Keratinocyte (primary cell): ENCODE results near the gene GLT6D1. TPM values are rescaled to one million over a fixed set of nuclear protein-coding genes. Genes with fewer than 3 reads are reported as not detected.

ENCODE experiments used
- DNase-seq: peaks from one replicate; pipeline ENCODE4 v3.0.0-alpha.2; 2011; ENCODE audit warnings: low read depth, missing footprints, low spot score
- FAIRE-seq: peaks from 2 replicates; lab custom pipeline; 2011; peaks lifted over from hg19 to GRCh38; lab: Jason Lieb, UNC
- H2AFZ ChIP-seq: 2 replicates; pipeline ENCODE4 v1.6.0; 2012; ENCODE audit warnings: low read length, control low read depth, inconsistent platforms; ENCODE audit not compliant: control insufficient read depth
- H3K27ac ChIP-seq: 2 replicates; pipeline ENCODE4 v1.5.1; 2011; ENCODE audit warnings: low read length; ENCODE audit not compliant: control insufficient read depth, insufficient read depth
- H3K27me3 ChIP-seq: 3 replicates; pipeline ENCODE4 v1.6.0; 2011; ENCODE audit warnings: low read length; ENCODE audit not compliant: control insufficient read depth, insufficient read depth; ENCODE audit errors: extremely low read depth
- H3K36me3 ChIP-seq, 2 experiments: 2 replicates in 1 of 2; 3 replicates in 1 of 2; pipeline ENCODE4 v1.5.1; 2011; ENCODE audit warnings: low read length in 2 of 2, mild to moderate bottlenecking in 1 of 2; ENCODE audit not compliant: control insufficient read depth in 2 of 2, insufficient read depth in 2 of 2; ENCODE audit errors: extremely low read depth in 1 of 2
- H3K4me1 ChIP-seq: 3 replicates; pipeline ENCODE4 v1.5.1; 2011; ENCODE audit warnings: low read length; ENCODE audit not compliant: control insufficient read depth, insufficient read depth; ENCODE audit errors: extremely low read depth
- H3K4me2 ChIP-seq: 3 replicates; pipeline ENCODE4 v1.6.0; 2011; ENCODE audit warnings: low read depth, low read length; ENCODE audit not compliant: control insufficient read depth, insufficient read depth; ENCODE audit errors: extremely low read depth
- H3K4me3 ChIP-seq, 3 experiments: fragments of 200-600 bp in 1 of 3; sonication (generic) in 1 of 3; 2 replicates in 2 of 3; 3 replicates in 1 of 3; pipeline ENCODE4 v1.5.1; 2011 to 2016; ENCODE audit warnings: low read length in 3 of 3, mild to moderate bottlenecking in 3 of 3, control low read depth in 2 of 3, inconsistent platforms in 1 of 3, low read depth in 1 of 3, mixed read lengths in 1 of 3, mixed run types in 1 of 3, moderate library complexity in 1 of 3; ENCODE audit not compliant: control insufficient read depth in 2 of 3, insufficient read depth in 2 of 3; ENCODE audit errors: extremely low read depth in 1 of 3
- H3K79me2 ChIP-seq: 2 replicates; pipeline ENCODE4 v1.6.0; 2012; ENCODE audit warnings: low read length; ENCODE audit not compliant: control insufficient read depth, insufficient read depth
- H3K9ac ChIP-seq: 3 replicates; pipeline ENCODE4 v1.6.0; 2011; ENCODE audit warnings: low read length; ENCODE audit not compliant: control insufficient read depth, insufficient read depth; ENCODE audit errors: extremely low read depth
- H3K9me1 ChIP-seq: 3 replicates; pipeline ENCODE4 v1.6.0; 2011; ENCODE audit warnings: low read length; ENCODE audit not compliant: control insufficient read depth, insufficient read depth; ENCODE audit errors: extremely low read depth
- H3K9me3 ChIP-seq: 2 replicates; pipeline ENCODE4 v1.5.1; 2012; ENCODE audit warnings: low read depth, low read length; ENCODE audit not compliant: control insufficient read depth
- H4K20me1 ChIP-seq: 3 replicates; pipeline ENCODE4 v1.6.0; 2011; ENCODE audit warnings: low read length; ENCODE audit not compliant: control insufficient read depth, insufficient read depth; ENCODE audit errors: extremely low read depth
- EZH2 ChIP-seq: IDR thresholded peaks from one replicate; pipeline ENCODE4 v1.6.1; 2012; ENCODE audit warnings: inconsistent platforms, mild to moderate bottlenecking, low read length, moderate library complexity
- dilution Hi-C: fragments of 300-500 bp; cut with MboI; formaldehyde crosslinking; loops from one replicate; pipeline ENCODE4 v1.7.0; 2020; ENCODE audit warnings: low sequenced_read_pairs; ENCODE audit not compliant: extremely low pct_ligation_motif_present
- polyA plus RNA-seq, 5 experiments: library from polyadenylated mRNA; depleted of rRNA in 3 of 5; stranded (reverse) in 3 of 5; stranded (forward) in 1 of 5; unstranded in 1 of 5; fragments of >200 nt; gene quantifications; 1 replicate in 1 of 5; 2 replicates in 3 of 5; 3 replicates in 1 of 5; pipeline versions ENCODE4 v1.2.1 to v1.2.3, GENCODE V29; 2011 to 2012; ENCODE audit warnings: missing spikeins in 2 of 5, low read depth in 1 of 5, low replicate concordance in 1 of 5
- TF ChIP-seq, protein P1 (sequence below), 3 experiments: IDR thresholded peaks in 1 of 3; conservative IDR thresholded peaks in 1 of 3; optimal IDR thresholded peaks in 1 of 3; 2 replicates in 2 of 3; 3 replicates in 1 of 3; pipeline versions ENCODE3 to v1.5.1; 2011; ENCODE audit warnings: low read length in 3 of 3, mild to moderate bottlenecking in 3 of 3, moderate library complexity in 2 of 3, control low read depth in 1 of 3, inconsistent platforms in 1 of 3; ENCODE audit not compliant: insufficient read depth in 2 of 3; ENCODE audit errors: extremely low read depth in 1 of 3

GLT6D1 gene
- polyA plus RNA-seq, 1 donor (not counting 4 experiments of a cell fraction or from before 2014, with no cell fraction given): not detected

DNA sequence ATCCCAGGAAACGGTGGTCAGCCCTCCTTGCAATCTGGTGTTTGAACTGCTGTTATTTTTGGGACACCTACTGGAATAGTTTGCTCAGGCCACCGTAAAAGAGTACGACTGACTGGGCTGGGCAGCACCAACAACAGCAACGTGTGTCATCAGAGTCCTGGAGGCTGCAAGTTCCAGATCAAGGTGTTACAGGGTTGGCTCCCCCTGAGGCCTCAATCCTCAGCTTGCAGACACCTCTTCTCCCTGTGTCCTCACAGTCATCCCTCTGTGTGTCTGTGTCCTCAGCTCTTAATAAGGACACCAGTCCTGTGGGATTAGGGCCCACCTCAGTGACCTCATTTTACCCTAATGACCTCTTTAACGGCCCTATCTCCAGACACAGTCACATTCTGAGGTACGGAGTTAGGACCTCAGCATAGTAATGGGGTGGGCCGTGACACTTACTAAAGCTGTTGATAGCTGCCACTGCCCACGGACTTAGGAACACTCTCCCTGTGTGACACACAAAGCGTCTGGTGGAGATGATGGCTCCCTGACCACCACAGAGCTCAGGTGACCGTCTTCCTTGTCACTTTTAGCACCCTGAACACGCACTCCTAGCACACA is 16.8 kb downstream of the GLT6D1 start:
- FAIRE-seq: no peak
- Histone ChIP-seq H2AFZ (no peak overlapping the region), H3K4me1 (no peaks in the 10 kb centered on the region), H3K27ac (no peak overlapping the region), H4K20me1 (no peaks in the 10 kb centered on the region), H3K4me3 (no peak overlapping the region), H3K9me3 (no peaks in the 10 kb centered on the region), H3K9ac (no peak overlapping the region), H3K27me3 (no peaks in the 10 kb centered on the region), H3K9me1 (no peaks in the 10 kb centered on the region), H3K4me2 (no peak overlapping the region), H3K36me3 (no peaks in the 10 kb centered on the region), H3K79me2 (no peaks in the 10 kb centered on the region)
- TF ChIP-seq EZH2: no peak
- TF ChIP-seq, protein P1, sequence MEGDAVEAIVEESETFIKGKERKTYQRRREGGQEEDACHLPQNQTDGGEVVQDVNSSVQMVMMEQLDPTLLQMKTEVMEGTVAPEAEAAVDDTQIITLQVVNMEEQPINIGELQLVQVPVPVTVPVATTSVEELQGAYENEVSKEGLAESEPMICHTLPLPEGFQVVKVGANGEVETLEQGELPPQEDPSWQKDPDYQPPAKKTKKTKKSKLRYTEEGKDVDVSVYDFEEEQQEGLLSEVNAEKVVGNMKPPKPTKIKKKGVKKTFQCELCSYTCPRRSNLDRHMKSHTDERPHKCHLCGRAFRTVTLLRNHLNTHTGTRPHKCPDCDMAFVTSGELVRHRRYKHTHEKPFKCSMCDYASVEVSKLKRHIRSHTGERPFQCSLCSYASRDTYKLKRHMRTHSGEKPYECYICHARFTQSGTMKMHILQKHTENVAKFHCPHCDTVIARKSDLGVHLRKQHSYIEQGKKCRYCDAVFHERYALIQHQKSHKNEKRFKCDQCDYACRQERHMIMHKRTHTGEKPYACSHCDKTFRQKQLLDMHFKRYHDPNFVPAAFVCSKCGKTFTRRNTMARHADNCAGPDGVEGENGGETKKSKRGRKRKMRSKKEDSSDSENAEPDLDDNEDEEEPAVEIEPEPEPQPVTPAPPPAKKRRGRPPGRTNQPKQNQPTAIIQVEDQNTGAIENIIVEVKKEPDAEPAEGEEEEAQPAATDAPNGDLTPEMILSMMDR (optimal IDR thresholded peaks at IDR 0.05 in 1 of 3, IDR thresholded peaks at IDR 0.05 in 1 of 3, conservative IDR thresholded peaks at IDR 0.05 in 1 of 3; ENCODE audit: extremely low read depth in 1 of 3, insufficient read depth in 2 of 3, low read length in 3 of 3): no peak
- dilution Hi-C loops: no loop called here
- DNase-seq: no peak

DNA sequence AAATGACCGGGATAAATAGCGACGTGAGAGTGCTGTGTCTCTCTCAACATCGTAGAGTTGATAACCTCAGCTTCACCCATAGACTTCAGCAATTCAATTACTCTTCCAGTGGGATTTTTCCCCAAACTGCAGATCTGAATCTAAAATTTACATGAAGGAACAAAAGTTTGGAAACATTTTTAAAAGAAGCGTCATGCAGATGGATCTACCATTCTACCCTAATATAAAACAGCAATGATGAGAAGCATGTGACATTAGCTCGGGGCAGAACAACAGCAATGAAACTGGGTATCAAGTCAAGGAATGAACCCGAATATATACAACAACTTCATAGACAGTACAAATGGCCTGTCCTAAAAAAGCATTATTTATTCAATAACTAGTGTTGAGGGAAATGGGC is 18.8 kb downstream of the GLT6D1 start:
- FAIRE-seq (no peak), DNase-seq (no peak)
- Histone ChIP-seq H2AFZ (no peak overlapping the region), H3K9ac (no peak overlapping the region), H3K4me3 (no peak overlapping the region), H3K27me3 (no peaks in the 10 kb centered on the region), H3K4me1 (no peaks in the 10 kb centered on the region), H3K27ac (no peak overlapping the region), H3K79me2 (no peaks in the 10 kb centered on the region), H3K9me3 (no peaks in the 10 kb centered on the region), H3K36me3 (no peaks in the 10 kb centered on the region), H3K9me1 (no peaks in the 10 kb centered on the region), H3K4me2 (no peak overlapping the region), H4K20me1 (no peaks in the 10 kb centered on the region)
- dilution Hi-C loops: no loop called here
- TF ChIP-seq, protein P1 (optimal IDR thresholded peaks at IDR 0.05 in 1 of 3, IDR thresholded peaks at IDR 0.05 in 1 of 3, conservative IDR thresholded peaks at IDR 0.05 in 1 of 3; ENCODE audit: extremely low read depth in 1 of 3, insufficient read depth in 2 of 3, low read length in 3 of 3): no peak
- no peak for TF ChIP-seq EZH2
